Activated T-cell treated with anti-CD3 and anti-CD28 coated beads for 24 hours (primary cell): ENCODE measurements around the gene CAMK4.

Experiments used
- DNase-seq: peaks from one replicate; pipeline ENCODE4 v3.0.0-alpha.2; 2020; ENCODE audit warnings: low read depth

The CAMK4 gene

DNA sequence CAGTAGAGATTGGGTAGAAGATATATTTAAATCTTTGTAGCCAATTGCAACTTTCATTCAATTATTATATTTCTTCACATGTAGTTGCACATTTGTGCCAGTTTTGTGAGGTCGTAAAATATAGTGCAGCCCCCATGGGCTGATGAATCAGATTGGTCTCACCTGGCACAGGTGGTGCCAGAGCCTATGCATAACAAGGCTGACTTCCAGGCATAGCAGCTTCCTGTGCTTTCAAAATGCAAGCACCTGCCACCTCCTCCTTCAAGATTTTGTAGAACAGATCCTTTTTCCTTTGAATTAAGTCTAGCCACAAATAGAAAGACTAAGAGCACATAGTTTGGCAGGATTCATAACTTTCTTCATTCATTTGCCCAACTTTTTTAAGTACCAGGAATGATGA is 201.0 kb downstream of the CAMK4 start:
- no peak for DNase-seq

DNA sequence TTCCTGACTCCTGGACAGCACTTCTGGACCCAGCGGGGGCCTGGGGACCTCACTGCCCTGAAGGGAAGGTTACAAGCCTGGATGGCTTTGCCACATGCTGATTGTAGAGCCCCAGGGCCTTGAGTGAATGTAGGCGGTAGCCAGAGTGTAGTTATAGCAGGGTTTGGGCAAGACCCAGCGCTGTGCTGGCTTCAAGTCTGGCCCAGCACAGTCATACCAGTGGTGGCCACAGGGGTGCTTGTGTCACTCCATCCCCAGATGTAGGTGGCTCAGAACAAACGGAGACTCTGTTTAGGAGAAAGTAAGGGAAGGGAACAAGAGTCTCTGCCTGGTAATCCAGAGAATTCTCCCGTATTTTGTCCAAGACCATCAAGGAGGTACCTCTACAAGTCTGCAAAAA is 203.6 kb downstream of the CAMK4 start:
- DNase-seq = no peak

DNA sequence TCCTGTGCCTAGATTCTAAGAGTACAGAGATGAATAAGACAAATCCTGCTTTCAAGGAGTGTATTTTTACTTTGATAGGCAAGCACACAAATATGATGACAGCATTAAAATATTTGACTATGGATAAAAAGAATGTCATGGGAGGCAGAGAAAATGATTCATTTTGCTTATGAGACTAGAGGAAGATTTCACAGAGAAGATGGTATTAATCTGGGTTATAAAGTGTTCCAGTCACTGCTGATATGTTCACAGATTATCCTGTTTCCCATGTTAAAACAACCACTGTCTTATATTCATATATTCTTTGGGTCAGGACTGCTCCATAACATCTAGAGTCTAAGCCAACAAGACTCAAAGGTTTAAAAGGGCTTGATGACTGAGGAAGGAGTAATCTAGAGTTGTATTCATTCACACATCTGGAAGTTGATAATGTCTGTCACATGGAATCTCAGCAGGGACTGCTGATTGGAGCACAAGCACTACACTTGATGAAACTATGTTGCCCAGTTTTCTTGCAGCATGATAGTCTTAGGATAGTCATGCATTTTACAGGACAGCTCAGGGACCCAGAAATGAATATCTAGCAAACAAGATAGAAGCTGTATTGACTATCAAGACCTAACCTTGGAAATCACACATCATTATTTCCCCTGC is 208.8 kb downstream of the CAMK4 start:
- DNase-seq = no peak

DNA sequence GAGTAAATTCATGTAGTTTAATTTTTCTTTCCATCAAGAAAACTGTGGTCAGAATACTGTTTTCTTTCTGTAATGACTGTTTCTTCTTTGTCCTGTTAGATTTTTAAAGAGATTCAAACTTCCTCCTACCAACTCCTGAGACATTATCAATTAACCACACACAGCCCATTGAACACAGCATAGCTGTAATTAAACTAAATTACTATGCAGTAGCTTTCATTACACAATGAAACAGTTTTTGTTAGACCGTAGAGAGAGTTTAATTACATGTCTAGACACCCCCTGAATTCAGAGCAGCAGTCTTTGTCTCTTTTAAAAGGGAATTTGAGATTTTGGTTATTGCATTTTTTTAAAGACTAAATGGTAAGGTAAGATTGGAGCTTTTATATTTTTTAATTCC is 210.6 kb downstream of the CAMK4 start:
- DNase-seq = no peak

DNA sequence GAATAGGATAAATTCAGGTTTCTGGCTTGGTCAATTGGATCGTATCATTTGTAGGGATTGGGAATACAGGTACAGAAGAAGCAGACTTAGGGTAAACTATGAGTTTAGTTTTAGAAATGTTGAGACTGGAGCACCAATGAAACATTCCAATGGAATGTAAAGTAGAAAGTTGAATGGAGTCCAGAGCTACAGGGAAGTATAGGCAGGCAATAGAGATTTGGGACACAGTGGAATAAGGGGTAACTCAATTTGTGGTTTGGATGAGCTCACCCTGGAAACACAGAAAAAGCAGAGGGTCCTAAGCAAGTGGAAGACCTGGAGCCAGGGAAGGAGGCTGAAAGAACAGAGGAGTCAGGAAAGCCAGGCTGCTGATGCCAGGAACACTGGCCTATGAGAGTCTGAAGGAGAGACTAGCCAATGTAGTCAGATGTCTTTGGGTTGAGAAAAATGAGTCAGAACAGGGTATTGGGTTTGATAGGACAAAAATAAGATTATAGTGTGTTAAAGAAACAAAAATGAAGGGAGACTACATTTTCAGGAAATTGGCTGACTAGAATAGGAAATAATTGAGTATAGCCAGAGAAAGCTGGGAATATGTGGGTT is 215.4 kb downstream of the CAMK4 start:
- no peak for DNase-seq

DNA sequence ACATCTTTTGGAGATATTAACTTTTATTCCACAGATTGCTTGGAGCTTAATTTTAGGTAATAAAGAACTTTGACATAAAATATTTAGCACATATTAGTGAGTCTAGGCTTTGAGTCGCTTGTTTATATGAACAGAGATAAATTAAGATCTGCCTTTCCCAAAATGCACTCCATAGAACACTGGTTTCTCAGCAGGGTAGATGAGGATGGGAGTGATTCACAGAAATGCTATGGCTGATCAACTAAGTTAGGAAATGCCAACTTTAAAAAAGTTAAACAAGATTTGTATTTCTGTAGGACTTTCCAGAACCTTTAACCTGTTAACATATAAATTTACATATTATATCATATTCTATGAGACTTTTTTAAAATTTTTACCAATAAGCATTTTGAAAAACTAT is 222.9 kb downstream of the CAMK4 start:
- DNase-seq = no peak

DNA sequence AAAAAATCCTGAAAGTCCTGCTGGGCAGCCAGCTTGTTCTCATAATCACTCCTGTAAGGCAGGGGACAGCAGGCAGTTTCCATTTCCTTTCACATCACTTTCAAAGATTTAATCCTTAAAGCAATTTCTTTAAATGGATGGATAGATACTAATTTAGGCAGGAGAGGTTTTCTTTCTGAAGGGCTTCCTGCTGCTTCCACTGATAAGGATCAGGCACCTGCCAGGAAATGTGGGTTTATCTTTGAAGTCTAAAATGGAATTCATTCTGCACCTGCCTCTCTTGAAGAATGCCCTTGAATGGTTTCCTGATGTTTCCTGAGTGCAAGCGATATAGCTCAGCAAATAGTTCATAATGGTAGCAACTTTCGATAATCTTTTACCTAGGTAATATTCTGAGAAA is 223.6 kb downstream of the CAMK4 start:
- DNase-seq = no peak

DNA sequence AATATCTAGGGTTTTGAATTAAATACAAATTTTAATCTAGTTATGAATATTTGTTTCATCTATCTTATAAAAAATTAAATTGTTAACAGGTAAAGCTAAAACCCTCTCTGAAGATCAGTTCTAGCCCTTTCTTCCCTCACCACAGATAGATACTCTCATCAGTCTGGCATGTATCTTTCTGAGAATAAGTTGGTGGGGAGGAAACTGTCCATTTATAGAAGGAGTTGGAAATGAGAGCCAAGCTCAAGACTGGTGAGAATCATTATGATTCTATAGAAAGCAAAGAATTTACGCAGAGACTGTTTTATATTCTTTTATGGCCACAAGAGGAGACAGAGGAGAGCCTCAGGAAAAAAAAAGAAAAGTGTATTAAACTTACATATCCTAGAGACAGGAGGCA is 229.1 kb downstream of the CAMK4 start:
- DNase-seq = no peak

DNA sequence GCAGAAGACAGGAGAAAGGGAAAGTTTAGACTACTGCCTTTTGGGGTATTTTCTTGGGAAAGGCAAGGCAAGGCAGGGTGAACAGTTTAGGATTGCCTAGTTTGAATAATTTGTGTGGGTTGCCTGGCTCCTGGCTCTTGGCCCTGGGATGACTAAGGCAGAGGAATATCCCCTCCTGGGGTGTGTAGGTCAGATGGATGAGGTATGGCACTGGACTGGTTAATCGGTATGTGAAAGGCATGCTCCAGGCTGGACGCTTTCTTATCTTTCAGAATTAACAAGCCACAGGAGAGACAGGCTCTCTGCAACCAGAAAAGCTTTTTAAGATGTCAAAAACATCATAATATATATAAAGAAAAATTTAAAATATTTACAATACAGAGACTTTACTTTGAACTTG is 229.6 kb downstream of the CAMK4 start:
- DNase-seq = no peak

DNA sequence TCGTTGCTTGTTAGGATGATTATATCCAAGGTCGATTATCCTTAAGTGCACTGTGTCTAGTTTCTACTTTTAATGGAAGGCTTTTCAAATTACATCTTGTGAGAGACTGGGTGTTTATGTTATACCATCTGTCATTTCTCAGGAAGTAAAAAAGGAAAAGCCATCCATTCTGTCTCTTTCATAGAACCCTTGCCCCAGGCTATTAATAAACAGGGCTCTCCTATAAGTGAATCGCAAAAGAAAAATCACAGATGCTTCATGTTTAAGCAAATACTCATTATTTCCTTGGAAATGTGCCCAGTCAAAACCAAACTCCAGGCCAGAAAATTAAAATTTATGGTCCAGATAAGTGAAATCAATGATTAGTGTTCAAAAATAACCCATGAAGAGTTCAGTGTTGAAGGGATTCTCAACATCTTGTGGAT is 230.0 kb downstream of the CAMK4 start:
- DNase-seq = no peak

DNA sequence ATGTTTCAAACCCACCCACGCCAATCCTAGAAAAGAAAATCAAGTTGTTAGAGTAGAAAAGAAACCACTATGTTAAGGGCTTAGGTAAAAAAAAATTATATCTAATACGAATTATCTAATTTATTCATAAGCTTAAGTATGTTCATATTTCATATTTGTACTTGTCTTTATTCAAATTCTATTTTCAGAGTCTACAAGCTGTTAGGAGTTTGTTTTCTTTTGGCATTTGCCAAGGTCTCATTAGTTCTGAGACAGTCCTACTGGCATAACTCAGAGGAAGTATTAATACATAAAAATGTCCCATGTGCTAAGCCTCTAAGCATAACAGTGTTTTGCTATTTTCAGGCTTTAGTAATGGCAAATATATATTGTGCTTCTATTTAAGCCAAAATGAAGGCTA is 230.6 kb downstream of the CAMK4 start:
- no peak for DNase-seq

DNA sequence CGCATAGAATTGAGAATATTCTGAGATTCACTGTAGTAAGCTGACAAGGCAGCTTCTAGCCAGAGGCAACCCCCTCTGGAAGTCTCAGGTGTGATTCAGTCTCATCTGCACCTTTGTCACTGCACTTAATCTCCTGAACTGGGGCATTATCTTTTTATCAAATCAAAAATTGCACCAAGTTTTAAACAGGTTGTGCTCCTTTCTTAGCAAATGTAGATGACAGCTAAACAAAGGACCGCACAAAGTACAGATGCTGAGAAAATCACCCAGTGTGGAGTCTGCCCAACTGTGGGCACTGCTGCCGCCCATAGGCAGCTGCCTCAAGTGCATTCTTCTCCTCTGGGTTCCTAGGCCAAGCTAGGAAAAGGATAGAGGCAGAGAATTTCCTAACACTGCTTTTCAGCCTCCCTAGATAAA is 237.1 kb downstream of the CAMK4 start:
- DNase-seq = no peak

DNA sequence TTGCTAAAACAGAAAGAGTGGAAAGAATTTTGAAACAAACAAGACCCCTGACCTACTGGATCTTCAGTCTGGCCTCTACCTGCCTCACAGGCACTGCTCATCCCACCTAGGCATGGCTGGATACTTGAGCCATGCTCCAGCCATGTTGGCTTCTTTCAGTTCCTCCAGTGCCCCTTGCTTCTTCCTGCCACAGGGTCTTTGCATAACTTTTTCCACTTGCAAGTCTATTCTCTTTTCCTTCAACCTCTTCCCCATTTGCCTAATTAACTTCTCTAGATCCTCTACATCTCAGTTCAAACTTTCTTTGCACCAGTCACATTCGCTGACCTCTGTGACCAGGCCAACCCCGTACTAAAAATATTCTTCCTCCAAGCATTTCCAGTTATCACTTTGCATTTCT is 237.8 kb downstream of the CAMK4 start:
- no peak for DNase-seq

DNA sequence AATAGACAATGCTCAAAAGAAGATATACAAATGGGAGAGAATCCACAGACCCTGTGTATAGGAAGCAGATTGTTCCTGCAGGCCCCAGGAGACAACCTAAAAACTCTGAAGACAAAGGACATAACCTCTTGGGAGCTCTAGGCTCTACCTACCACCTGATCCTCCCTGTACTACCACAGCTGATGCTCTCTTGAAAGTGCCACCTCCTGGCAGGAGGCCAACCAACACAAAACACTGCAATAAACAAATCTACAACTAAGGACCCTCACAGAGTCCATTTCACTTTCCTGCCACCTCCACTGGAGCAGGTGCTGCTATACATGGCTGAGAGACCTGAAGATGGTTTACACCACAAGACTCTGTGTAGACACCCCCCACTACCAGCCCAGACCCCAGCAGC is 239.1 kb downstream of the CAMK4 start:
- DNase-seq = no peak

DNA sequence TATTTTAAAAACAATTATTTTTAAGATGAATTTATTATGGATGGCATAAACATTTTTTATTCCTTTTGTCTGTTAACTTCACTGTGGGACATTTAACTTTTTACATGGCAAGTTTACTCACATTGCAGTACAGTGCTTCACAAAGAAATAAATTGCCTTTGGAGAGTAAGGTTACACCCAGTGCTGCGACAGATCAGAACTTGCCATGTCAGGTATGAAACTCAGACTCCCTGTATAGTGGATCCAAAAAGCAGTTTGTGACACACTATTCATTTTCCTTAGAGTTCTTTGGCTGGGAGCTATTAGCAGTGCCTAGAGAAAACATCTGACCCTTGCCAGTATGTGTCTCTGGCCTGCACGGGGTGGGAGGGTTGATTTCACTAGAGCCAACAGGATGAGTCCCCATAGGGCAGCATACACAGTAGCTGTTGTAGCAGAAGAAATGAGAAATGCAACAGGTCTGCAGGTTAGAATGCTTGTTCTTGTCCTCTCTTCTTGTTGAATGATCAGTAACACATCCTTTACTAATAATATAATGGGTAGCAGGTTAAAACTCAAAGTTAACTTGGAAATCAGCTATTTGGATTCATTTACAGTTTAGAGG is 245.2 kb downstream of the CAMK4 start:
- DNase-seq = no peak

DNA sequence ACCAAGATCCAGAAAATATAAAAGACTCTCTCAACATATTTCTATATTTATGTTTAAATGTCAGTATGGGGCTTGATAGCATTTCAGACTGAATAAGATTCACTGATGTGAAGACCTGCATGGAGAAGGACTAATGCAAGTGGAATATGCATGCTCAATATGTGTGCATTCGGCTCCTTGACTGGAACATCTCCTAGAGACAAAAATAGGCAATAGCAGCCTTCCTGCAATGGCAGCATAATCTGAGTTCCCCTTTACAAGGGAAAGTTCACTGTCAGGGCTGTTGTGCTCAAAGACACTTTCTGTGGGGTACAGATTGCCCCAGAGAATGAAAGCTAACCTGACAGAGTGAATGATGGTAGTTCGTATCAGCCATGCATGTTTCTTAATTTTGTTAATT is 245.7 kb downstream of the CAMK4 start:
- DNase-seq = no peak

DNA sequence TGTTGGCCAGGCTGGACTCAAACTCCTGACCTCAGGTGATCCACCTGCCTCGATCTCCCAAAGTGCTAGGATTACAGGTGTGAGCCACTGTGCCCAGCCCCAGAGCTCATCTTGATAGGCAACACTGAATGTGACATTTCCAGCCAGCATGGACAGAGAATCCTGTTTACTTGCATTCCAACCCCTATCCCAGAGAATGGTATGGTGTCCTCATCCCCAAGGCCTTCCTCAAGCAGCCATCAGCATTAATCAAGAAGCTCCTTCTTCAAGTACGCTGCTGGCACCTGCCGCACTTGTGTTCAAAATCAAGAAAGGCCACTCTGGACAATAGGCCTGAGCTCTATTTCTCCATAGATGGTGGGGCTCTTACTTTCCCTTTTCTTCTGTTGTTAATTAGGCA is 247.9 kb downstream of the CAMK4 start:
- no peak for DNase-seq

DNA sequence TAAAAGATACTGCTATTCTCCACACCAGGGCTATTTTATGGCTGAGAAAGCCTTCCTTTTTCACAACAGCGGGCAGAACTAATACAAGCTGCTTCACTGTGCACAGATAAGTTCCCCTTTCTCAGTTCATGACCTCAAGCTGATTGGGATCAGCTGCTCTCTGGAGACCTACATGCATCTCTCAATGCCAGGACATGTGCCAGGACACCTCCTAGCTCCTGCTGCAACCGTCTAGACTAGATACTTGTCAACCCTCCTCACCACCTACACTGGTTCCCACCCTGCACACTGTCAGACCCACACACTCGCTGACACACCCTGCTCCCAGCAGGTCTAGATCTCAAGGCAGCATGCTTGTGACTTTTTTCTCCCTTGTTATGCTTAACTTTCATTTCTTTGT is 248.4 kb downstream of the CAMK4 start:
- DNase-seq = no peak

DNA sequence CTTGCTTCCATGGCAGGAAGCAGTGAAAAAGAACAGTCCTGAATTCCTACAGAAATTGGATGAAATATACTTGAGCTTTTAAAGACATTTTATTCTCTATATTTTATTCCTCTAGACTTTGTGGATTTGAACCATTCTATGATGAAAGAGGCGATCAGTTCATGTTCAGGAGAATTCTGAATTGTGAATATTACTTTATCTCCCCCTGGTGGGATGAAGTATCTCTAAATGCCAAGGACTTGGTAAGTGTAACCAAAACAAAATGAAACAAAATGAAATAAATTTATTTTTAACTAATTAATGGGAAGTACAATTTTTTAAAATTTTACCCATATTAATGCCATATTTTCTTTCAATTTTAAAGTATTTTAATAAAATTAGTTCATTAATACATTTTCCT is 254.1 kb downstream of the CAMK4 start:
- no peak for DNase-seq

DNA sequence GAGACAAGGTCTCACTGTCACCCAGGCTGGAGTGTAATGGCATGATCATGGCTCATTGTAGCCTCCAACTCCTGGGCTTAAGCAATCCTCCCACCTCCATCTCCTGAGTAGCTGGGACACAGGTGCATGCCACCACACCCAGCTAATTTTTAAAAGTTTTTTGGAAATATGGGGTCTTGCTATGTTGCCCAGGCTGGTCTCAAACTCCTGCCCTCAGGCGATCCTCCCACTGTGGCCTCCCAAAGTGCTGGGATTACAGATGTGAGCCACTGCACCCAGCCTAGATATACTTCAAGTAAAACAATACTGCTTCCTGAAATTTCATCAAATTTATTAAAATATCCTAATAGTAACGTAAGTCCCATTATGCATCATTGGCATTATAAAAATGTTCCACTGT is 254.7 kb downstream of the CAMK4 start:
- DNase-seq = no peak

DNA sequence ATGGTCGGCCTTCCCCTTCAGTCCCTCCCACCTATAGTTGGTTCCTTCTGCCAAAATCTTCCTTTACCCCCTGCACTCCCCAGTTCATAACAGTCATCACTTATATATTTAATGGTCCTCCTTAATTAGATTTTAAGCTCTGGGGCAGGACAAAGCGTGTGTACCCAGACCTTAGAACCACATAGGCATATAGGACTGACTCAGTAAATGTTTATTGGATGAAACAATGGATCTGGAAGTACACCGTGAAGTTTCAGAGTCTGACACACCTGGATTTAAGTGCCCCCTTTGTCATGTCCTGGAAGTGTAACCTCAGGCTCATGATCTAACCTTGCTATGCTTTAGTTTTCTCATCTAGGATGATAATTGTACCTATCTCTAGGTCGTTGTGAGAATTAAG is 256.2 kb downstream of the CAMK4 start:
- no peak for DNase-seq

DNA sequence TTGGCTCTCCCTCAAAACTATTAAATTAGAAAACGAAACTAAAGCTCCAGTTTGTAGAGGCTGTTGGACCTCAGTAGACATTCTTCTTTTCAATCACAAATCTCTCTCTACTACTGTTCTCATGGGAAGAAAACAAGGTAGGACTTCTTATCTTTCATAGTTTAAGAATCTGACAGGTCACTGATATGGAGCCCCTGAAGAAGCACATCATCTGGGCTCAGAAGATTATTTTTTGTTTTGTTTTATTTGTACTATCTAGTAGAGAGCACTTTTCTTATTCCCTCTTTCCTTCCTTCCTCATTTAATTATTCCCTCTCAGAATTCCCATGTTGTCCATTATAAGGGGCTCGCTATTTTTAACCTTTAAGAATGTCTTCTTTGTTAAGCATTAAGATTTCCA is 261.9 kb downstream of the CAMK4 start:
- no peak for DNase-seq

DNA sequence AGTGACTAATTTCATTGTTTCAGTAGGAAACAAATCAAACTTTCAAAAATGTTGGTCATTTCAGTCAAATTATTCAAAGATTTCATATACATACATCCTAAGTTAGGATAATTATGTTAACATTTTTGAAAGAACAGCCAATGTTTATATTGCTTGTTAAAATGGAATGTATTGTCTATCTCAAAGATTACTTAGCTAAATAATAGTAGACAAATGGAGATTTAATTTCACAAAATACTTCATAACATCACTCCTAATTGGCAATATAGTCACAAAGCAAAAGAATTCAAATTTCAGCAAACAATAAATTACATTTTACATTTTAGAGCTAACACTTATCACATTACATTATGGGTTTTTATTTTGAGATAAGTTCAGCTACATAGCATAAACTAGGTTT is 262.7 kb downstream of the CAMK4 start:
- DNase-seq = no peak

DNA sequence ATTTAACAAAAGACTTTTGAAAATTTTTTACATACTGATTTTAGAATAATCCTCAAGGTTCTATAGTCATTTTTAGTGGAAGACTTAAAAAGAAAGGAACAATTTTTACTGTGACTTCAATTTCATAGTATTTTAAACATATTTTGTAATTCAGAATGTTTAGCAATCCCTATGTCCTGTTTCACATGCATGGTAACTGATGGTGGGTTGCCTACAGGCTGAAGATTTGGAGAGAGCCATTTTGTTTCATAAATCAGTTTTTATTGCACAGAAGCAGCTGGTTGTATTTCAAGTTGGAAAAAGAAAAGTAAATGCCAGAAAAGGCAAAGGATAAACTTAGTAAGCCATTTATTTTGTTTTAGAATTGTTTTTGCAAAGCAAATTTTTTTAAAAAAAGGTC is 264.2 kb downstream of the CAMK4 start:
- DNase-seq = no peak
